Sigmoid colon (tissue), 7 donors: ENCODE data around the gene MMP25. TPM values are rescaled to one million over a fixed set of nuclear protein-coding genes. Genes with fewer than 3 reads are reported as not detected.

ENCODE experiments used
- DNase-seq: peaks from one replicate; pipeline ENCODE4 v3.0.0-alpha.2; 2019
- H3K27ac ChIP-seq, 4 donors: fragments of 200-600 bp; sonication (generic); one replicate each; pipeline ENCODE4 v1.5.1; 2016 to 2019; ENCODE audit warnings: mild to moderate bottlenecking in 1 of 4
- H3K27me3 ChIP-seq, 3 donors: fragments of 200-600 bp; sonication (generic); one replicate each; pipeline ENCODE4 v1.5.1; 2019; ENCODE audit warnings: mild to moderate bottlenecking in 1 of 3
- H3K36me3 ChIP-seq, 4 donors: fragments of 200-600 bp; sonication (generic); one replicate each; pipeline ENCODE4 v1.5.1; 2016 to 2019
- H3K4me1 ChIP-seq, 4 donors: fragments of 200-600 bp; sonication (generic); one replicate each; pipeline ENCODE4 v1.5.1; 2017 to 2019
- H3K4me3 ChIP-seq, 4 donors: fragments of 200-600 bp; sonication (generic); one replicate each; pipeline ENCODE4 v1.5.1; 2017 to 2019; ENCODE audit warnings: mild to moderate bottlenecking in 2 of 4, moderate library complexity in 1 of 4
- H3K9me3 ChIP-seq, 4 donors: fragments of 200-600 bp in 3 of 4; sonication (generic) in 3 of 4; one replicate each; pipeline versions ENCODE4 v1.5.1 to v1.6.1; 2013 to 2019
- POLR2AphosphoS5 ChIP-seq, 4 donors: sonication (generic); formaldehyde crosslinking; IDR thresholded peaks; one replicate each; pipeline ENCODE4 v1.6.1; 2017; ENCODE audit warnings: antibody characterized with exemption in 4 of 4
- WGBS, 2 donors: extraction: QIAGEN DNeasy Blood & Tissue Kit; methylation state at CpG; one replicate each; pipeline ENCODE4 v1.1.7; 2013; 5-methylcytosine and 5-hydroxymethylcytosine counted together
- intact Hi-C: fragments of 100-400 bp; cut with DNase I; formaldehyde crosslinking; loops from one replicate; pipeline ENCODE4 v1.15.1; 2023
- polyA plus RNA-seq, 3 donors: library from polyadenylated mRNA; stranded (reverse); fragments of 200-250 nt; gene quantifications; one replicate each; pipeline ENCODE4 v1.2.3, GENCODE V29; 2013
- small RNA-seq, 3 donors: library from RNA; depleted of rRNA; stranded (forward); fragments of <200 nt; gene quantifications; one replicate each; pipeline ENCODE3, GENCODE V24; 2016
- total RNA-seq, 4 donors: library from RNA; depleted of rRNA; stranded (reverse); fragments of >200 nt; gene quantifications; one replicate each; pipeline ENCODE4 v1.1.0, GENCODE V29; 2016
- TF ChIP-seq, protein P1 (sequence below), 4 experiments: fragments of 450-650 bp in 3 of 4; fragments of 200-600 bp in 1 of 4; IDR thresholded peaks; one replicate each; pipeline ENCODE4 v1.5.1; 2016 to 2019; ENCODE audit warnings: antibody characterized with exemption in 4 of 4, mild to moderate bottlenecking in 3 of 4, moderate library complexity in 2 of 4
- donor health status: healthy with polysubstance abuse.
- donor health status: Bipolar disorder and iron deficiency.
- donor health status: healthy.

Gene MMP25
- total and polyA plus RNA-seq, 7 donors: under 0.01 to 3.7 (median 1.1) TPM; not detected in 1

DNA sequence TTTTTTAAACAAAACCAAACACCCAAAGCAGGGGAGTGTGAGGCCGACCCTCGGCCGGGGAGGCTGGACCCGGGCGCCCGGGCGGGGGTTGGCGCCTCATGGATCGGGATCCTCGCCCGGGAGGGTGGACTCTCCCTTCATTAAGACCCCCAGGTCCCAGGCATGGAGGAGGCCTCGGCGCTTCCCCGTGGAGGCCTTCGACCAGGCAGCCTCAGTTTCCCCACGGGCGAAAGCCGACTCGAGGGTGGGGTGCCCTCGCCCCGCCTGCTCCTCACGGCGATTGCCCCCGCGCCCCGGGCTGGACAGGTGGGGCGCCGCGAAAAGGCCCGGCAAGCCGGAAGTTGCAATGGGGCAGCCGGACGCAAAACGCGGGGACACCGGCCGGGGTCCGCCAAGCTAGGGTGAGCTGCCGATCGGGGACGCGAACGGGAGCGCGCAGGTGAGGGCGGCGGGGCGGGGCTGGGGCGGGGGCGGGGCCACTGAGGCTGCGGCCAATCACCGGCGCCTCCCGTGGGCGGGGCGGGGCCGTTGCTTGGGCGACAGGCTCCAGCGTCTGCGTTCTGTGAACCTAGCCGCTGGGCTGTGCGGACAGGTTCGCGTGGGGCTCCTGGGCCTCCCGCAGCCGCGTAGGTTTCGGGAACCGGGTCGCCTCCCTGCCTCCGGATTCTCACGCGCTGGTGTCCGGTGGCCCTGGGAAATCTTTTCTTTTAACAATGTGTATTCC, 60.0 kb downstream of the MMP25 start:
- H3K36me3 ChIP-seq: no peaks in the 10 kb centered on the region
- H3K27me3 ChIP-seq: peaks cover 0 to 10% (median under 1%) of the 10 kb centered on the region in 3 donors
- TF ChIP-seq, protein P1, sequence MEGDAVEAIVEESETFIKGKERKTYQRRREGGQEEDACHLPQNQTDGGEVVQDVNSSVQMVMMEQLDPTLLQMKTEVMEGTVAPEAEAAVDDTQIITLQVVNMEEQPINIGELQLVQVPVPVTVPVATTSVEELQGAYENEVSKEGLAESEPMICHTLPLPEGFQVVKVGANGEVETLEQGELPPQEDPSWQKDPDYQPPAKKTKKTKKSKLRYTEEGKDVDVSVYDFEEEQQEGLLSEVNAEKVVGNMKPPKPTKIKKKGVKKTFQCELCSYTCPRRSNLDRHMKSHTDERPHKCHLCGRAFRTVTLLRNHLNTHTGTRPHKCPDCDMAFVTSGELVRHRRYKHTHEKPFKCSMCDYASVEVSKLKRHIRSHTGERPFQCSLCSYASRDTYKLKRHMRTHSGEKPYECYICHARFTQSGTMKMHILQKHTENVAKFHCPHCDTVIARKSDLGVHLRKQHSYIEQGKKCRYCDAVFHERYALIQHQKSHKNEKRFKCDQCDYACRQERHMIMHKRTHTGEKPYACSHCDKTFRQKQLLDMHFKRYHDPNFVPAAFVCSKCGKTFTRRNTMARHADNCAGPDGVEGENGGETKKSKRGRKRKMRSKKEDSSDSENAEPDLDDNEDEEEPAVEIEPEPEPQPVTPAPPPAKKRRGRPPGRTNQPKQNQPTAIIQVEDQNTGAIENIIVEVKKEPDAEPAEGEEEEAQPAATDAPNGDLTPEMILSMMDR (IDR thresholded peaks at IDR 0.05): no peak
- TF ChIP-seq POLR2AphosphoS5 (IDR thresholded peaks at IDR 0.05): peak; percentile 24 to 64 (median 46)
- peak overlapping the region; percentile 71 to 80 (median 76) for H3K27ac ChIP-seq
- DNase-seq: peak; percentile 96
- intact Hi-C loops: loop anchor here (2.0 to 5.0 kb wide), 2 partner anchors 18 to 61 kb away; no protein-coding TSS in a partner anchor
- peaks cover 0 to 15% (median 8%) of the 10 kb centered on the region in 4 donors for H3K4me1 ChIP-seq
- no peaks in the 10 kb centered on the region for H3K9me3 ChIP-seq
- WGBS, 2 donors: 1% methylated on average over 74 of the region's 74 CpGs
- H3K4me3 ChIP-seq: peak overlapping the region; percentile 46 to 69 (median 58)

Small RNA genes lying within 50 kb of the gene (small RNA-seq; reads per million reads assigned to genes)
- gene RNU1-22P: 0 to 0.11 (median 0) reads per million in 3 donors

Other genes with a start within 250 kb of the MMP25 start
- not detected for gene PRSS41, start 248.1 kb upstream of the MMP25 start, total RNA-seq
- not detected for gene PRSS41, start 248.1 kb upstream of the MMP25 start, polyA plus RNA-seq
- not detected for gene PRSS21, start 229.3 kb upstream of the MMP25 start, total RNA-seq
- under 1 TPM in 1 of 3 donors, not detected in 2; 0.58 TPM for gene PRSS21, start 229.3 kb upstream of the MMP25 start, polyA plus RNA-seq
- gene ZG16B, start 216.3 kb upstream of the MMP25 start, total RNA-seq: not detected
- gene ZG16B, start 216.3 kb upstream of the MMP25 start, polyA plus RNA-seq: 100 to 1,000 TPM in 1 of 3 donors, 10 to 100 TPM in 2; 15.6 to 147 (median 55.0) TPM
- not detected for gene PRSS22, start 188.4 kb upstream of the MMP25 start, total RNA-seq
- 10 to 100 TPM in 1 of 3 donors, not detected in 2; 20.8 TPM for gene PRSS22, start 188.4 kb upstream of the MMP25 start, polyA plus RNA-seq
- 10 to 100 TPM; 33.6 to 64.2 (median 55.8) TPM for gene FLYWCH2, start 163.3 kb upstream of the MMP25 start, total RNA-seq
- gene FLYWCH2, start 163.3 kb upstream of the MMP25 start, polyA plus RNA-seq: 10 to 100 TPM; 27.5 to 43.2 (median 30.7) TPM
- gene FLYWCH1, start 134.6 kb upstream of the MMP25 start, total RNA-seq: 10 to 100 TPM; 28.6 to 51.5 (median 33.2) TPM
- 10 to 100 TPM in 1 of 3 donors, 1 to 10 TPM in 2; 6.9 to 19.5 (median 7.2) TPM for gene FLYWCH1, start 134.6 kb upstream of the MMP25 start, polyA plus RNA-seq
- gene KREMEN2, start 82.3 kb upstream of the MMP25 start, total RNA-seq: not detected
- 1 to 10 TPM; 1.0 to 1.8 (median 1.6) TPM for gene KREMEN2, start 82.3 kb upstream of the MMP25 start, polyA plus RNA-seq
- 1 to 10 TPM in 2 of 4 donors, under 1 TPM in 2; 0.83 to 3.6 (median 1.0) TPM for gene PAQR4, start 77.2 kb upstream of the MMP25 start, total RNA-seq
- gene PAQR4, start 77.2 kb upstream of the MMP25 start, polyA plus RNA-seq: 10 to 100 TPM in 1 of 3 donors, 1 to 10 TPM in 2; 3.6 to 22.1 (median 3.9) TPM
- under 1 TPM in 1 of 4 donors, not detected in 3; 0.95 TPM for gene PKMYT1, start 66.1 kb upstream of the MMP25 start, total RNA-seq
- gene PKMYT1, start 66.1 kb upstream of the MMP25 start, polyA plus RNA-seq: 10 to 100 TPM in 1 of 3 donors, 1 to 10 TPM in 2; 1.6 to 33.1 (median 4.2) TPM
- gene CLDN9, start 33.6 kb upstream of the MMP25 start, total RNA-seq: not detected
- gene CLDN9, start 33.6 kb upstream of the MMP25 start, polyA plus RNA-seq: under 1 TPM in 1 of 3 donors, not detected in 2; 0.28 TPM
- not detected for gene CLDN6, start 28.4 kb upstream of the MMP25 start, total RNA-seq
- not detected for gene CLDN6, start 28.4 kb upstream of the MMP25 start, polyA plus RNA-seq
- 10 to 100 TPM in 3 of 4 donors, 1 to 10 TPM in 1; 6.1 to 78.2 (median 12.7) TPM for gene TNFRSF12A, start 26.2 kb upstream of the MMP25 start, total RNA-seq
- 10 to 100 TPM in 1 of 3 donors, 1 to 10 TPM in 2; 6.6 to 16.3 (median 7.9) TPM for gene TNFRSF12A, start 26.2 kb upstream of the MMP25 start, polyA plus RNA-seq
- 10 to 100 TPM; 23.1 to 77.3 (median 32.2) TPM for gene HCFC1R1, start 22.6 kb upstream of the MMP25 start, total RNA-seq
- gene HCFC1R1, start 22.6 kb upstream of the MMP25 start, polyA plus RNA-seq: 10 to 100 TPM; 52.9 to 82.5 (median 53.1) TPM
- 10 to 100 TPM in 3 of 4 donors, 1 to 10 TPM in 1; 8.6 to 15.8 (median 13.4) TPM for gene THOC6, start 22.5 kb upstream of the MMP25 start, total RNA-seq
- gene THOC6, start 22.5 kb upstream of the MMP25 start, polyA plus RNA-seq: 10 to 100 TPM; 16.8 to 35.8 (median 18.5) TPM
- under 1 TPM in 2 of 4 donors, not detected in 2; 0.36 to 0.55 TPM for gene BICDL2, start 9.6 kb upstream of the MMP25 start, total RNA-seq
- 10 to 100 TPM; 62.5 to 83.8 (median 74.9) TPM for gene BICDL2, start 9.6 kb upstream of the MMP25 start, polyA plus RNA-seq
- gene IL32, start 19.1 kb downstream of the MMP25 start, total RNA-seq: 10 to 100 TPM in 3 of 4 donors, 1 to 10 TPM in 1; 8.6 to 27.1 (median 20.3) TPM
- gene IL32, start 19.1 kb downstream of the MMP25 start, polyA plus RNA-seq: 1,000 to 10,000 TPM in 1 of 3 donors, 100 to 1,000 TPM in 2; 464 to 2,189 (median 560) TPM
- not detected for gene ZSCAN10, start 52.7 kb downstream of the MMP25 start, total RNA-seq
- gene ZSCAN10, start 52.7 kb downstream of the MMP25 start, polyA plus RNA-seq: not detected
- gene ZNF205, start 66.0 kb downstream of the MMP25 start, total RNA-seq: 10 to 100 TPM; 15.8 to 17.5 (median 16.7) TPM
- gene ZNF205, start 66.0 kb downstream of the MMP25 start, polyA plus RNA-seq: 10 to 100 TPM in 2 of 3 donors, 1 to 10 TPM in 1; 6.6 to 12.6 (median 10.9) TPM
- gene ZNF213, start 88.5 kb downstream of the MMP25 start, total RNA-seq: 10 to 100 TPM in 1 of 4 donors, 1 to 10 TPM in 3; 2.6 to 10.5 (median 5.0) TPM
- 10 to 100 TPM in 1 of 3 donors, 1 to 10 TPM in 2; 7.2 to 11.3 (median 7.2) TPM for gene ZNF213, start 88.5 kb downstream of the MMP25 start, polyA plus RNA-seq
- not detected for gene OR1F1, start 141.6 kb downstream of the MMP25 start, total RNA-seq
- gene OR1F1, start 141.6 kb downstream of the MMP25 start, polyA plus RNA-seq: not detected
- 1 to 10 TPM; 5.5 to 6.8 (median 6.2) TPM for gene ZNF200, start 188.6 kb downstream of the MMP25 start, total RNA-seq
- gene ZNF200, start 188.6 kb downstream of the MMP25 start, polyA plus RNA-seq: 1 to 10 TPM; 2.8 to 4.9 (median 3.0) TPM
- gene MEFV, start 210.1 kb downstream of the MMP25 start, total RNA-seq: 1 to 10 TPM; 1.2 to 2.9 (median 2.1) TPM
- under 1 TPM; 0.60 to 0.92 (median 0.85) TPM for gene MEFV, start 210.1 kb downstream of the MMP25 start, polyA plus RNA-seq
- 10 to 100 TPM; 27.5 to 51.3 (median 33.4) TPM for gene ZNF263, start 236.9 kb downstream of the MMP25 start, total RNA-seq
- gene ZNF263, start 236.9 kb downstream of the MMP25 start, polyA plus RNA-seq: 10 to 100 TPM in 2 of 3 donors, 1 to 10 TPM in 1; 9.7 to 17.2 (median 15.0) TPM